ENCODE data around the gene AK5. TPM values are rescaled to one million over a fixed set of nuclear protein-coding genes. Genes with fewer than 3 reads are reported as not detected.

AK5 gene
- total RNA-seq, 1 donor from 2014 or later = 6.9 TPM

DNA sequence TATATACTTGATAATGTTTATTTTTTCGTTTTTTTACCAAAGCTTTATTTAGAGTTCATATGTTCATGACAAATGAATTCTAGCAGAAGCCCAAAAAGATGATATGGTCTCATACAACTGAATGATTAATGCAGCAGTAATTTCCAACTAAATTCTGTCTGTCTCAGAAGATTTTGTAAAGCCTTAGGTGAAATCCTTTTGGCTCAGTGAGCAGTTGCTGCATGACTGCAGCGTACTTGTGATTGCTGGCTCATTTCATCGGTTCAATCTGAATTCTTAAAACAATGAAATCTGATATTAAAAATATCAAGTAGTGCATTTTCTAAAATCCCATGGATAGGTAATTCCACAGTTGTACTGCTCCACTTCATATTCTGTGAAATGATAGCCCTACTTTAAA lies 73.2 kb downstream of the AK5 start:
- Histone ChIP-seq H3K9me3 (no peaks in the 10 kb centered on the region), H3K36me3 (no peaks in the 10 kb centered on the region), H3K27ac (no peak overlapping the region), H3K4me3 (no peak overlapping the region), H3K27me3 (no peaks in the 10 kb centered on the region), H3K4me1 (no peaks in the 10 kb centered on the region)
- TF ChIP-seq, protein P1, sequence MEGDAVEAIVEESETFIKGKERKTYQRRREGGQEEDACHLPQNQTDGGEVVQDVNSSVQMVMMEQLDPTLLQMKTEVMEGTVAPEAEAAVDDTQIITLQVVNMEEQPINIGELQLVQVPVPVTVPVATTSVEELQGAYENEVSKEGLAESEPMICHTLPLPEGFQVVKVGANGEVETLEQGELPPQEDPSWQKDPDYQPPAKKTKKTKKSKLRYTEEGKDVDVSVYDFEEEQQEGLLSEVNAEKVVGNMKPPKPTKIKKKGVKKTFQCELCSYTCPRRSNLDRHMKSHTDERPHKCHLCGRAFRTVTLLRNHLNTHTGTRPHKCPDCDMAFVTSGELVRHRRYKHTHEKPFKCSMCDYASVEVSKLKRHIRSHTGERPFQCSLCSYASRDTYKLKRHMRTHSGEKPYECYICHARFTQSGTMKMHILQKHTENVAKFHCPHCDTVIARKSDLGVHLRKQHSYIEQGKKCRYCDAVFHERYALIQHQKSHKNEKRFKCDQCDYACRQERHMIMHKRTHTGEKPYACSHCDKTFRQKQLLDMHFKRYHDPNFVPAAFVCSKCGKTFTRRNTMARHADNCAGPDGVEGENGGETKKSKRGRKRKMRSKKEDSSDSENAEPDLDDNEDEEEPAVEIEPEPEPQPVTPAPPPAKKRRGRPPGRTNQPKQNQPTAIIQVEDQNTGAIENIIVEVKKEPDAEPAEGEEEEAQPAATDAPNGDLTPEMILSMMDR (IDR thresholded peaks at IDR 0.05) = no peak
- TF ChIP-seq POLR2A (IDR thresholded peaks at IDR 0.05) (no peak), POLR2AphosphoS5 (IDR thresholded peaks at IDR 0.05; ENCODE audit: insufficient read depth in 1 of 2, low read depth in 1 of 2) (no peak)
- intact Hi-C loops (cut with DNase I) = no loop called here
- no peak for DNase-seq (ENCODE audit: extremely low spot score in 2 of 2)

DNA sequence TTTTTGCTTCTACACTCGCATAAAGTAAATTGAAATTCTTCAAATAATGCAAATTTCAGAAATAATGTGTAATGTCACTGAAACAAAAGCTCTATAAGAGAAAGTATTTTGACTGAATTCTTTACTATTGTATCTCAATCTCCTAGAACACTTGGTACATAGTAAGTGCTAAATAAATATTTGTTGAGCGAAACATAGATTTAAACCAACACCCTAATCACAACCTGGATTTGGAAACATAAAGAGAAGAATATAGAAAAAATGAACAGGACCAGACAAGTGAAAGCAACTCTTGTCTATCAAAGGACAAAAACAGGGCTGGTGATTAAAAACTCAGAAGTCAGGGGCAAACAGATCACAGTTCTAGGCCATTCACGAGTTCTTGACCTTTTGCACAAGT lies 74.3 kb downstream of the AK5 start:
- Histone ChIP-seq H3K4me3 (no peak overlapping the region), H3K27me3 (no peaks in the 10 kb centered on the region), H3K27ac (no peak overlapping the region), H3K36me3 (no peaks in the 10 kb centered on the region), H3K9me3 (no peaks in the 10 kb centered on the region), H3K4me1 (no peaks in the 10 kb centered on the region)
- TF ChIP-seq, protein P1 (IDR thresholded peaks at IDR 0.05) = no peak
- TF ChIP-seq POLR2A (IDR thresholded peaks at IDR 0.05) (no peak), POLR2AphosphoS5 (IDR thresholded peaks at IDR 0.05; ENCODE audit: insufficient read depth in 1 of 2, low read depth in 1 of 2) (no peak)
- intact Hi-C loops (cut with DNase I) = no loop called here
- DNase-seq (ENCODE audit: extremely low spot score in 2 of 2) = no peak

DNA sequence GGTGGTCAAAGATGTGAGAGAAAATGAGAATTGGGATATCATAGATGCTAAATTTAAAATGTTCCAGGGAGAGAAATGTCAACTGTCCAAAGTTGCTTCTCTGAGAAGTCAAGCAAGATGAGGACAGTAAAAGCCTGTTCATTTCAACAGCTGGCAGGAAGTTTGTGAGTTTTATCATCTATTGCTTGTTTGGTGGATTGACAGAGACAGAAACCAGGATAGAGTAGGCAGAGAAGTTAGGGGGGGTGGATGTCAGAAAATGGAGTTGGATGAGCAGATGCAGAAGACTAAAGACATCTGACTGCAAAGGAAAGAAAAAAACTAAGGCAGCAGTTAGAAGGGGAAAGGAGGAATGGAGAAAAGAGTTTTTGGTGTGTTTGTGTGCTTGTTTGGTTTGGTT lies 78.4 kb downstream of the AK5 start:
- Histone ChIP-seq H3K36me3 (no peaks in the 10 kb centered on the region), H3K9me3 (no peaks in the 10 kb centered on the region), H3K4me3 (no peak overlapping the region), H3K27me3 (no peaks in the 10 kb centered on the region), H3K4me1 (no peaks in the 10 kb centered on the region), H3K27ac (no peak overlapping the region)
- TF ChIP-seq POLR2AphosphoS5 (IDR thresholded peaks at IDR 0.05; ENCODE audit: insufficient read depth in 1 of 2, low read depth in 1 of 2) = no peak
- TF ChIP-seq, protein P1 (IDR thresholded peaks at IDR 0.05) = no peak
- no peak for TF ChIP-seq POLR2A (IDR thresholded peaks at IDR 0.05)
- intact Hi-C loops (cut with DNase I) = no loop called here
- DNase-seq (ENCODE audit: extremely low spot score in 2 of 2) = no peak

DNA sequence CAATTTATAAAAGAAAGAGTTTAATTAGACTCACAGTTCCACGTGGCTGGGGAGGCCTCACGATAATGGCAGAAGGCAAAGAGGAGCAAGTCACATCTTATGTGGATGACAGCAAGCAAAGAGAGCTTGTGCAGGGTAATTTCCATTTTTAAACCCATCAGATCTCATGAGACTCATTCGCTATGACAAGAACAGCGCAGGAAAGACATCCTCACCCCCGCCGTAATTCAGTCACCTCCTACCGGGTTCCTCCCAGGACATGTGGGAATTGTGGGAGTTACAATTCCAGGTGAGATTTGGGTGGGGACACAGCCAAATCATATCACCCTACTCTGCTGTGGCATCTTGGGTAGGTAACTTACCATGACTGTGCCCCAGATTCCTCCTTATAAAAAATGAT lies 79.8 kb downstream of the AK5 start:
- TF ChIP-seq POLR2AphosphoS5 (IDR thresholded peaks at IDR 0.05; ENCODE audit: insufficient read depth in 1 of 2, low read depth in 1 of 2) (no peak), POLR2A (IDR thresholded peaks at IDR 0.05) (no peak)
- TF ChIP-seq, protein P1 (IDR thresholded peaks at IDR 0.05) = no peak
- Histone ChIP-seq H3K27me3 (no peaks in the 10 kb centered on the region), H3K4me3 (no peak overlapping the region), H3K27ac (no peak overlapping the region), H3K4me1 (no peaks in the 10 kb centered on the region), H3K9me3 (no peaks in the 10 kb centered on the region), H3K36me3 (no peaks in the 10 kb centered on the region)
- no peak for DNase-seq (ENCODE audit: extremely low spot score in 2 of 2)
- intact Hi-C loops (cut with DNase I) = no loop called here

DNA sequence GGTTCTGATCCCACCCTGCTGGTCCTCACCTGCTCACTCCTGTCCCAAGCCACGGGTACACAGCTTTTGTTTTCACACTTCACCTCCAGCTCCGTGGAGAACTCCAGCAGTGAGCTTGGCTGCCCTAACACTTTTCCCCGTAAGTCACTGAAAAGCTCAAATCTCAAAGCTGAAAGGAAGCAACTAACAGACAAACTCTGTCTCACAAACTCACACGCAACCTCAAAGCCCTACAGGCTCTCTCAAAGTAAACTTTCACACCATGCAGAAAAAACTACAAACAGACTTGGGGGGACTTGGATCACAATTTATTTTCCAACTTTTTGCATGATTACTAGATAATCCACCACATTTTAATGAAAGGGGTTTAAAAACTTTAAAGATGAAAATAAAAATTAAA lies 88.3 kb downstream of the AK5 start:
- Histone ChIP-seq H3K4me1 (no peaks in the 10 kb centered on the region), H3K27ac (no peak overlapping the region), H3K9me3 (no peaks in the 10 kb centered on the region), H3K4me3 (no peak overlapping the region), H3K36me3 (no peaks in the 10 kb centered on the region), H3K27me3 (no peaks in the 10 kb centered on the region)
- intact Hi-C loops (cut with DNase I) = no loop called here
- TF ChIP-seq POLR2AphosphoS5 (IDR thresholded peaks at IDR 0.05; ENCODE audit: insufficient read depth in 1 of 2, low read depth in 1 of 2) (no peak), POLR2A (IDR thresholded peaks at IDR 0.05) (no peak)
- TF ChIP-seq, protein P1 (IDR thresholded peaks at IDR 0.05) = no peak
- no peak for DNase-seq (ENCODE audit: extremely low spot score in 2 of 2)

Measured in vagina (tissue), 2 donors.